SK-N-SH (cell line): ENCODE data around the gene GUCA2B. TPM values are rescaled to one million over a fixed set of nuclear protein-coding genes. Genes with fewer than 3 reads are reported as not detected.

Experiments
- CTCF ChIA-PET: fragments of 300-600, 350-600 bp; formaldehyde crosslinking; extraction: SDS; loops from one replicate; lab custom pipeline; 2021; lab: Yijun Ruan, JAX
- POLR2A ChIA-PET: fragments of 350-600 bp; sonication (Branson Sonifier 250); formaldehyde crosslinking; extraction: SDS; loops from one replicate; lab custom pipeline; 2020; ENCODE audit warnings: antibody characterized with exemption, inconsistent platforms; lab: Yijun Ruan, JAX
- DNase-seq: peaks from one replicate; pipeline ENCODE4 v3.0.0; 2012
- H2AFZ ChIP-seq: fragments of 200-600 bp; sonication (generic); 2 replicates; pipeline ENCODE4 v1.8.1; 2016; ENCODE audit warnings: antibody characterized with exemption, mild to moderate bottlenecking, low read depth
- H3F3A ChIP-seq: fragments of 200-600 bp; sonication (generic); replicated peaks from 2 replicates; pipeline ENCODE3; 2016; ENCODE audit warnings: antibody characterized with exemption, mild to moderate bottlenecking; ENCODE audit not compliant: insufficient read depth
- H3K27ac ChIP-seq, 2 experiments: fragments of 200-500 bp in 1 of 2; fragments of 200-600 bp in 1 of 2; sonication (Bioruptor generic) in 1 of 2; sonication (generic), shearing (Covaris generic) in 1 of 2; 2 replicates each; pipeline versions ENCODE4 v1.5.1 to v1.6.1; 2014 to 2016; ENCODE audit warnings: low read depth in 2 of 2, inconsistent platforms in 1 of 2, low read length in 1 of 2, mild to moderate bottlenecking in 1 of 2, mixed read lengths in 1 of 2
- H3K27me3 ChIP-seq: fragments of 200-600 bp; sonication (generic), shearing (Covaris generic); 2 replicates; pipeline ENCODE4 v1.6.1; 2016; ENCODE audit warnings: mixed run types; ENCODE audit not compliant: insufficient read depth
- H3K36me3 ChIP-seq, 2 experiments: fragments of 200-500 bp in 1 of 2; fragments of 200-600 bp in 1 of 2; sonication (Bioruptor generic) in 1 of 2; sonication (generic) in 1 of 2; replicated peaks in 1 of 2; 2 replicates each; pipeline versions ENCODE3 to v1.5.1; 2014 to 2016; ENCODE audit warnings: low read length in 1 of 2, mild to moderate bottlenecking in 1 of 2; ENCODE audit not compliant: insufficient read depth in 2 of 2, control insufficient read depth in 1 of 2
- H3K4me1 ChIP-seq, 2 experiments: fragments of 200-500 bp in 1 of 2; fragments of 200-600 bp in 1 of 2; sonication (Bioruptor generic) in 1 of 2; sonication (generic), shearing (Covaris generic) in 1 of 2; 2 replicates each; pipeline versions ENCODE4 v1.5.1 to v1.6.1; 2014 to 2016; ENCODE audit warnings: low read depth in 1 of 2, low read length in 1 of 2, mixed run types in 1 of 2; ENCODE audit not compliant: insufficient read depth in 2 of 2, control insufficient read depth in 1 of 2
- H3K4me2 ChIP-seq: fragments of 200-600 bp; sonication (generic), shearing (Covaris generic); 2 replicates; pipeline ENCODE4 v1.6.1; 2017; ENCODE audit warnings: mixed run types
- H3K4me3 ChIP-seq, 2 experiments: fragments of 200-500 bp in 1 of 2; fragments of 200-600 bp in 1 of 2; sonication (Bioruptor generic) in 1 of 2; sonication (generic), shearing (Covaris generic) in 1 of 2; 2 replicates each; pipeline versions ENCODE4 v1.5.1 to v1.8.1; 2014 to 2016; ENCODE audit warnings: low read depth in 2 of 2, inconsistent platforms in 1 of 2, low read length in 1 of 2, mild to moderate bottlenecking in 1 of 2, mixed read lengths in 1 of 2, moderate library complexity in 1 of 2
- H3K79me2 ChIP-seq: fragments of 200-600 bp; sonication (generic); 2 replicates; pipeline ENCODE4 v1.8.1; 2017; ENCODE audit warnings: mild to moderate bottlenecking; ENCODE audit not compliant: insufficient read depth
- H3K9ac ChIP-seq: fragments of 200-600 bp; sonication (generic); 2 replicates; pipeline ENCODE4 v1.6.1; 2017; ENCODE audit warnings: mixed run types
- H3K9me2 ChIP-seq: fragments of 200-600 bp; sonication (generic); 2 replicates; pipeline ENCODE4 v1.6.1; 2017; ENCODE audit warnings: mixed run types
- H3K9me3 ChIP-seq: fragments of 200-600 bp; sonication (generic); 2 replicates; pipeline ENCODE4 v1.6.1; 2017; ENCODE audit warnings: mixed run types, mild to moderate bottlenecking, moderate library complexity
- H4K20me1 ChIP-seq: fragments of 200-600 bp; sonication (generic); 2 replicates; pipeline ENCODE4 v1.6.1; 2017; ENCODE audit warnings: mild to moderate bottlenecking, mixed run types; ENCODE audit not compliant: insufficient read depth
- FOSL2 ChIP-seq: IDR thresholded peaks from 2 replicates; pipeline ENCODE4 v1.4.0; 2012; ENCODE audit warnings: low read depth, mild to moderate bottlenecking, moderate library complexity, borderline replicate concordance
- FOXJ3 ChIP-seq: sonication (generic); formaldehyde crosslinking; IDR thresholded peaks from 2 replicates; pipeline ENCODE4 v1.5.1; 2020; ENCODE audit warnings: mild to moderate bottlenecking, missing genetic modification reagents
- FOXM1 ChIP-seq: IDR thresholded peaks from 2 replicates; pipeline ENCODE4 v1.4.0; 2012; ENCODE audit warnings: low read depth, mild to moderate bottlenecking
- GABPA ChIP-seq: IDR thresholded peaks from 2 replicates; pipeline ENCODE4 v1.4.0; 2012; ENCODE audit warnings: low read depth, mild to moderate bottlenecking
- MEF2A ChIP-seq: IDR thresholded peaks from 2 replicates; pipeline ENCODE4 v1.4.0; 2012; ENCODE audit warnings: low read depth, borderline replicate concordance
- MXI1 ChIP-seq: IDR thresholded peaks from 2 replicates; pipeline ENCODE4 v1.6.1; 2012; ENCODE audit warnings: mild to moderate bottlenecking, low read depth, low read length, improper control_type of control experiment
- NFIC ChIP-seq: IDR thresholded peaks from 2 replicates; pipeline ENCODE4 v1.4.0; 2012; ENCODE audit warnings: borderline replicate concordance
- RAD21 ChIP-seq: IDR thresholded peaks from 2 replicates; pipeline ENCODE4 v1.6.1; 2012; ENCODE audit warnings: mild to moderate bottlenecking, low read length
- RCOR1 ChIP-seq: fragments of 150-350 bp; IDR thresholded peaks from 2 replicates; pipeline ENCODE4 v1.6.1; 2017; ENCODE audit warnings: antibody characterized with exemption, low read length
- RFX5 ChIP-seq: IDR thresholded peaks from 2 replicates; pipeline ENCODE4 v1.6.1; 2012; ENCODE audit warnings: mild to moderate bottlenecking, improper control_type of control experiment, low read length
- SIN3A ChIP-seq: IDR thresholded peaks from 2 replicates; pipeline ENCODE4 v1.6.1; 2012; ENCODE audit warnings: low read depth, mild to moderate bottlenecking, low read length, moderate library complexity, borderline replicate concordance
- SMC3 ChIP-seq: IDR thresholded peaks from 2 replicates; pipeline ENCODE4 v1.6.1; 2012; ENCODE audit warnings: low read depth, low read length, improper control_type of control experiment
- TAF1 ChIP-seq: IDR thresholded peaks from 2 replicates; pipeline ENCODE4 v1.6.1; 2012; ENCODE audit warnings: low read depth, mild to moderate bottlenecking, low read length, moderate library complexity, borderline replicate concordance
- TCF12 ChIP-seq: IDR thresholded peaks from 2 replicates; pipeline ENCODE4 v1.4.0; 2012
- TEAD4 ChIP-seq: IDR thresholded peaks from 2 replicates; pipeline ENCODE4 v1.4.0; 2012; ENCODE audit warnings: mild to moderate bottlenecking, borderline replicate concordance; ENCODE audit not compliant: insufficient read depth
- YY1 ChIP-seq: IDR thresholded peaks from 2 replicates; pipeline ENCODE4 v1.4.0; 2012; ENCODE audit warnings: low read depth, mild to moderate bottlenecking
- WGBS: methylation state at CpG from one replicate; pipeline ENCODE4 v1.1.6; 2017; ENCODE audit warnings: low lambda C conversion rate; 5-methylcytosine and 5-hydroxymethylcytosine counted together
- polyA plus RNA-seq, 3 experiments: library from polyadenylated mRNA; depleted of rRNA; stranded (reverse); fragments of >200 nt; gene quantifications; 2 replicates each; pipeline ENCODE4 v1.2.3, GENCODE V29; 2012
- TF ChIP-seq, protein P1 (sequence below): IDR thresholded peaks from 2 replicates; pipeline ENCODE4; 2012
- TF ChIP-seq, protein P2 (sequence below): fragments of 150-350 bp; IDR thresholded peaks from 2 replicates; pipeline ENCODE4 v1.6.1; 2017; ENCODE audit warnings: antibody characterized with exemption, low read length, low read depth, borderline replicate concordance
- TF ChIP-seq, protein P3 (sequence below): fragments of 200-600 bp; sonication (generic); IDR thresholded peaks from 2 replicates; pipeline ENCODE4 v1.6.1; 2017; ENCODE audit warnings: antibody characterized with exemption, mild to moderate bottlenecking, moderate library complexity
- TF ChIP-seq, protein P4 (sequence below): fragments of 150-350 bp; IDR thresholded peaks from 2 replicates; pipeline ENCODE4 v1.6.1; 2016; ENCODE audit warnings: mild to moderate bottlenecking, low read depth, low read length

GUCA2B gene
- polyA plus RNA-seq, 1 of the 3 experiments (the other 2 are of a cell fraction): not detected

DNA sequence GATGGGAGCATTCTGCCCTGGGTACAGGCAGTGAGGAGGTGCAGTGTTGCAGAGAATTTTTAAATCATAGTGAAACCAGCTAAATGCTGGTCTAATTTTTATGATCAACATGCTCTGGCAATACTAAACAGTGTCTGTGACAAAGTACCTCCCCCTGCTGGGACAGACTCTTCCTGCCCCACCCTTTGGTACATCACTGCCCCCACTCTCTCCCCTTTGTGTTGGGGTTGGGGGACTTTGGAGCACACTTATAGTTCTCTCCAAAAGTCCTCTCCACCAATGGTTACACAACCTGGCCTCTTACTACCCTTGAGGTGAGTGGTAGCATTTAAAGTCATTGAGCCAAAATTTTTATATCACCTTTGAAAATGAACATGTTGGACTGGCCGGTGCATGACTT, 48.2 kb upstream of the GUCA2B start:
- Histone ChIP-seq H2AFZ (no peak overlapping the region), H3K27me3 (no peaks in the 10 kb centered on the region; the same call in 1 of the 2 replicates), H3K9me2 (no peaks in the 10 kb centered on the region), H4K20me1 (no peaks in the 10 kb centered on the region), H3K27ac (no peak overlapping the region), H3F3A (no peaks in the 10 kb centered on the region), H3K9ac (no peak overlapping the region), H3K4me1 (no peaks in the 10 kb centered on the region), H3K79me2 (no peaks in the 10 kb centered on the region), H3K4me2 (no peak overlapping the region), H3K9me3 (no peaks in the 10 kb centered on the region), H3K4me3 (no peak overlapping the region), H3K36me3 (no peaks in the 10 kb centered on the region)
- 92% methylated on average over 1 of the region's 1 CpG for WGBS
- POLR2A ChIA-PET: no interaction called here
- DNase-seq: no peak
- TF ChIP-seq MXI1: no peak
- TF ChIP-seq FOXJ3: no peak
- no peak for TF ChIP-seq SMC3
- TF ChIP-seq YY1: no peak
- no peak for TF ChIP-seq MEF2A
- TF ChIP-seq, protein P1, sequence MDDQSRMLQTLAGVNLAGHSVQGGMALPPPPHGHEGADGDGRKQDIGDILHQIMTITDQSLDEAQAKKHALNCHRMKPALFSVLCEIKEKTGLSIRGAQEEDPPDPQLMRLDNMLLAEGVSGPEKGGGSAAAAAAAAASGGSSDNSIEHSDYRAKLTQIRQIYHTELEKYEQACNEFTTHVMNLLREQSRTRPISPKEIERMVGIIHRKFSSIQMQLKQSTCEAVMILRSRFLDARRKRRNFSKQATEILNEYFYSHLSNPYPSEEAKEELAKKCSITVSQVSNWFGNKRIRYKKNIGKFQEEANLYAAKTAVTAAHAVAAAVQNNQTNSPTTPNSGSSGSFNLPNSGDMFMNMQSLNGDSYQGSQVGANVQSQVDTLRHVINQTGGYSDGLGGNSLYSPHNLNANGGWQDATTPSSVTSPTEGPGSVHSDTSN: no peak
- TF ChIP-seq, protein P2, sequence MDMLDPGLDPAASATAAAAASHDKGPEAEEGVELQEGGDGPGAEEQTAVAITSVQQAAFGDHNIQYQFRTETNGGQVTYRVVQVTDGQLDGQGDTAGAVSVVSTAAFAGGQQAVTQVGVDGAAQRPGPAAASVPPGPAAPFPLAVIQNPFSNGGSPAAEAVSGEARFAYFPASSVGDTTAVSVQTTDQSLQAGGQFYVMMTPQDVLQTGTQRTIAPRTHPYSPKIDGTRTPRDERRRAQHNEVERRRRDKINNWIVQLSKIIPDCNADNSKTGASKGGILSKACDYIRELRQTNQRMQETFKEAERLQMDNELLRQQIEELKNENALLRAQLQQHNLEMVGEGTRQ: no peak
- TF ChIP-seq NFIC: no peak
- TF ChIP-seq GABPA: no peak
- no peak for TF ChIP-seq TAF1
- TF ChIP-seq FOSL2: no peak
- no peak for TF ChIP-seq RAD21
- no peak for TF ChIP-seq TEAD4
- TF ChIP-seq, protein P3, sequence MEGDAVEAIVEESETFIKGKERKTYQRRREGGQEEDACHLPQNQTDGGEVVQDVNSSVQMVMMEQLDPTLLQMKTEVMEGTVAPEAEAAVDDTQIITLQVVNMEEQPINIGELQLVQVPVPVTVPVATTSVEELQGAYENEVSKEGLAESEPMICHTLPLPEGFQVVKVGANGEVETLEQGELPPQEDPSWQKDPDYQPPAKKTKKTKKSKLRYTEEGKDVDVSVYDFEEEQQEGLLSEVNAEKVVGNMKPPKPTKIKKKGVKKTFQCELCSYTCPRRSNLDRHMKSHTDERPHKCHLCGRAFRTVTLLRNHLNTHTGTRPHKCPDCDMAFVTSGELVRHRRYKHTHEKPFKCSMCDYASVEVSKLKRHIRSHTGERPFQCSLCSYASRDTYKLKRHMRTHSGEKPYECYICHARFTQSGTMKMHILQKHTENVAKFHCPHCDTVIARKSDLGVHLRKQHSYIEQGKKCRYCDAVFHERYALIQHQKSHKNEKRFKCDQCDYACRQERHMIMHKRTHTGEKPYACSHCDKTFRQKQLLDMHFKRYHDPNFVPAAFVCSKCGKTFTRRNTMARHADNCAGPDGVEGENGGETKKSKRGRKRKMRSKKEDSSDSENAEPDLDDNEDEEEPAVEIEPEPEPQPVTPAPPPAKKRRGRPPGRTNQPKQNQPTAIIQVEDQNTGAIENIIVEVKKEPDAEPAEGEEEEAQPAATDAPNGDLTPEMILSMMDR: no peak
- TF ChIP-seq, protein P4, sequence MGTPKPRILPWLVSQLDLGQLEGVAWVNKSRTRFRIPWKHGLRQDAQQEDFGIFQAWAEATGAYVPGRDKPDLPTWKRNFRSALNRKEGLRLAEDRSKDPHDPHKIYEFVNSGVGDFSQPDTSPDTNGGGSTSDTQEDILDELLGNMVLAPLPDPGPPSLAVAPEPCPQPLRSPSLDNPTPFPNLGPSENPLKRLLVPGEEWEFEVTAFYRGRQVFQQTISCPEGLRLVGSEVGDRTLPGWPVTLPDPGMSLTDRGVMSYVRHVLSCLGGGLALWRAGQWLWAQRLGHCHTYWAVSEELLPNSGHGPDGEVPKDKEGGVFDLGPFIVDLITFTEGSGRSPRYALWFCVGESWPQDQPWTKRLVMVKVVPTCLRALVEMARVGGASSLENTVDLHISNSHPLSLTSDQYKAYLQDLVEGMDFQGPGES: no peak
- no peak for TF ChIP-seq RFX5
- TF ChIP-seq FOXM1: no peak
- no peak for TF ChIP-seq SIN3A
- no peak for TF ChIP-seq TCF12
- no peak for TF ChIP-seq RCOR1
- CTCF ChIA-PET: interaction anchor here (0.8 kb wide), 1 partner anchor 8 kb away, joined by 3 read pairs; no protein-coding TSS in a partner anchor
